ENCODE data around the gene RAB28. TPM values are rescaled to one million over a fixed set of nuclear protein-coding genes. Genes with fewer than 3 reads are reported as not detected.
"Not testable (repeated sequence)": the region's sequence is repeated elsewhere in the genome, so short reads cannot be mapped to it uniquely, and the experiment has no call there.

The RAB28 gene
- total RNA-seq, 1 donor from 2014 or later: 11.9 TPM

DNA sequence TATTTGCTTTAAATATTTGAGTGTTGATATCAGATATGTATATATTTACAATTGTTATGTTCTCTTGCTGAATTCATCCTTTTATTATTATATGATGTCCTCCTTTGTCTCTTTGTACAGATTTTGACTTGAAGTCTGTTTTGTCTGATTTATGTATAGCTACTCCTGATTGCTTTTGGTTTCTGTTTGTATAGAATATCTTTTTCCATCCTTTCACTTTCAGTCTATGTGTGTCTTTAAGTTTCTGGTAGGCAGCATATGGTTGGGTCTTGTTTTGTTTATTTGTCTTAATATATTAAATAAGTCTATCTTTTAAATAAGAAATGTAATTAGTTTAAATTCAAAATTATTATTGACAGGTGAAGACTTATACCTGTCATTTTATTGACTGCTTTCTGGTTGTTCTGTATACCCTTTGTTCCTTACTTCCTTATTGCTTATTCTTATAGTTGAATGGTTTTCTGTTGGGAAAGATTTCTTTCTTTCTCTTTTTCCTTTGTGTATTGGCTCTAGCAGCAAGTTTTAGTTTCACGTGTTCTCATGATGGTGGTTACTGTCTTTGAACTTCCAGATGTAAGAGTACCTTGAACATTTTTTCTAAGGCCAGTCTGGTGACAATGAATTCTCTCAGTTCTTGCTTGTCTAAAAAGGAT, 31.1 kb downstream of the RAB28 start:
- DNase-seq (ENCODE audit: low read depth in 2 of 2): no peak

DNA sequence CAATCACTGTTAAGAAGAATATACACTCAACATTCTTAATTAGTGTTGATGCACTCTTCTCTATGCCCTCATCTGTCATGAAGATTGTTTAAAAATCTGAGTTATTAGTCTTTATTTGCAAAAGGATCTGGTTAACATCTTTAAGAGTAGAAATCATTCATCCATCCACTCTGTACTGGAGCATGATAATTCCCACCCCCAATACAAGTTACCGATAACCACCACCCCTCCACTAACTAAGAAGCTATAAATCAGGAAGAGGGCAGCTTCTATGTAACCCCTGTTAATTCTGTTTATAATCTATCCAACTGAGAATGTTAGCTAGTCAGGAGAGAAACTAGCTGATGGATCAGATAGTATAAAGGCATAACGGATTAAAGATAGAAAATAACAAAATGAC, 34.5 kb downstream of the RAB28 start:
- no peak for DNase-seq (ENCODE audit: low read depth in 2 of 2)

DNA sequence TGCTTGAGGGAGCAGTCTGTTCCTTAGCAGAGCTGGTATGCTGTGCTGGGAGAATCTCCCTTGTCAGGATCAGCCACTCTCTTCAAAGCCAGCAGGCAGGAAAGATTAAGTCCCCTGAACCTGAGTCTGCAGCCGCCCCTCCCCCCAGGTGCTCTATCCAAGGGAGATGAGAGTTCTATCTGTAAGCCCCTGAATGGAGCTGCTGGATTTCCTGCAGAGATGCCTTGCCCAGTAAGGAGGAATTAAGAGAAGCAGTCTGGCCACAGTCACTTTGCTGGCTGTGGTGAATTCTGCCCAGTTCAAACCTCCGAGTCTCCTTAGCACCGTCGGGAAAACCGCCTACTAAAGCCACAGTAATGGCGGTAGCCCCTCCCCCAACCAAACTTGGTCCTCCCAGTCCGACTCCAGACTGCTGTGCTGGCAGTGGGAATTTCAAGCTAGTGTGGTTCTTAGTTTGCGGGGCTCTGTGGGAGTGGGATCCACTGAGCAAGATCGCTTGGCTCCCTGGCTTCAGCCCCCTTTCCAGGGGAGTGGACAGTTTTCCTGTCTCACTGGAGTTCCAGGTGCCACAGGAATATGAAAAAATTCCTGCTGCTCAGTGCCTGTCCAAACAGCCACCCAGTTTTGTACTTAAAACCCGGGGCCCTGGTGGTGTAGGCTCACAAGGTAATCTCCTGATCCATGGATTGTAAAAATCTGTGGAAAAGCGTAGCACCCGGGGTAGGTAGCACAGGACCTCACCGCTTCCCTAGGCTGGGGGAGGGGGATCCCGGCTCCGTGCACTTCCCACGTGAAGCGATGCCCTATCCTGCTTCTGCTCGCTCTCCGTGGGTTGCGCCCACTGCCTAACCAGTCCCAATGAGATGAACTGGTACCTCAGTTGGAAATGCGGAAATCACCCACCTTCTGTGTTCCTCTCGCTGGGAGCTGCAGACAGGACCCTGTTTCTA, 38.0 kb downstream of the RAB28 start:
- no peak for DNase-seq (ENCODE audit: low read depth in 2 of 2)

DNA sequence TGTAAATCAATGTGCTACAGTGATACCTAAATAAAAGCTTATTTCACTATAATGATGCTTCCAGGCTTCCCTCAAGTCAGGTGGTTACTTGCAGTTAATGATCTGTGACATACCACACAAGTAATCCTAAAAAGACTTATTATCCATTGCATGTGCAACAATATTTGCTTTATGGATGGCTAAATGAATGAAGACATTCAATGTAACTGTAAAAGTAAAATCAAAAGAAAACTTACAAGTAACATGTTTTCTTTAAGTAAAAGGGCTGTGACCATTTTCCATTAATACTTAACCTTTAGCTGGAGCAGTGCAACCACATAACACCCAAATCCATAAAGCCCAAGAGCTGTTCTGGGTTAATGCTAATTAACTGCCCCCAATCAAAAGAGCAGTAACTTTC, 42.6 kb downstream of the RAB28 start:
- no peak for DNase-seq (ENCODE audit: low read depth in 2 of 2)

DNA sequence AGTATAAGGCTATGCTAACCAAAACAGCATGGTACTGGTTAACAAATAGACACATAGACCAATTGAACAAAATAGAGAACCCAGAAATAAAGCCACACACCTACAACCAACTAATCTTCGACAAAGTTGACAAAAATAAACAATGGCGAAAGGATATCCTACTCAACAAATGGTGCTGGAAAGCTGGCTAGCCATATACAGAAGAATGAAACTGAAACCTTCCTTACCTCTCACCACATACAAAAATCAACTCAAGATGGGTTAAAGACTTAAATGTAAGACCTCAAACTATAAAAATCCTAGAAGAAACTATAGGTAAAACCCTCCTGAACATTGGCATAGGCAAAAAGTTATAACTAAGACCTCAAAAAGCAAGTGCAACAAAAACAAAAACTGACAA, 47.2 kb downstream of the RAB28 start:
- DNase-seq (ENCODE audit: low read depth in 2 of 2): no peak

DNA sequence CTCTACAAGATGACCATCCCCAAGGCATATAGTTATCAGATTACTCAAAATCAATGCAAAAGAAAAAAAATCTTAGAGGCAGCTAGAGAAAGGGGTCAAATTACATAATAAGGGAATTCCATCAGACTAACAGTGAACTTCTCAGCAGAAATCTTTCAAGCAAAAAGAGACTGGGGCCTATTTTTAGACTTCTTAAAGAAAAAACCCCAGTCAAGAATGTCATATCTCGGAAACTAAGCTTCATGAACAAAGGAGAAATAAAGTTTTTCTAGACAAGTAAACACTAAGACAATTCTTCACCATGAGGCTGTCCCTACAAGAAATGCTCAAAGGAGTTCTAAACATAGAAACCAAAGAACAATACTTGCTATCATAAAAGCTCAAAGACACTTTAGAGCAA, 51.7 kb downstream of the RAB28 start:
- no peak for DNase-seq (ENCODE audit: low read depth in 2 of 2)

DNA sequence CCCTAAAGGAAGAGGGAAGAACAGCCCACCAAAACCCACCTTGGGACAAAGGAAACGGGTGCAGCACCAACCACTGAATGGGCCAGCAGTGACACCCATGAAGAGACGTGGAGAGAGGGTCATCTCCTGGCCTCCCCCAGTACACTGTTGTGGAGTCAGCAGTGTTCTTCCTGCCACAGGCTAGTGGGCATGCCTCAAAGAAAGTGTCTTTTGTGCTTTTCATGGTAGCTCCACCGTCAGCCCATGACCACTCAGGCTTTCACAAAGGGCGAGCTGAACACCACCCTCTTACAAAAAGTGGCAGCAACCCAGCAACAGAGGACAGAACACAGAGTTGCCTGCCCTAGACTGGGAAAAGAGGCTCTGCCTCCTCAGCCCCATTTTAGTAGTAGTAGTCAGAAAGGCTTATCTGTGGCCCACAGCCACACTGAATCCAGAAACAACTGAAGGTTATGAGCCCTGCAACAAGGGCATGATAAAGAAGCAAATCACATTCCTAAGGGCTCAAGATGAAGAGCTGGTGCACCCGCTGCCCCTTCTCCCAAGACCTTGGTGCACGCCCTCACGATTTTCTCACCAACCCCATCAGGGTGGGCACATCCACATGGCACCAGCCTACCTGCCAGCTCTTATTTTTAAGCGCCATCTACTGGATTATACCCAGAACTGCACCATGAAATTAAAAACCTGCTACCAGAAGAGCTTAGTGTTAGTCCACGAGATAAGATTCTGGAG, 53.1 kb downstream of the RAB28 start:
- DNase-seq (ENCODE audit: low read depth in 2 of 2): no peak

DNA sequence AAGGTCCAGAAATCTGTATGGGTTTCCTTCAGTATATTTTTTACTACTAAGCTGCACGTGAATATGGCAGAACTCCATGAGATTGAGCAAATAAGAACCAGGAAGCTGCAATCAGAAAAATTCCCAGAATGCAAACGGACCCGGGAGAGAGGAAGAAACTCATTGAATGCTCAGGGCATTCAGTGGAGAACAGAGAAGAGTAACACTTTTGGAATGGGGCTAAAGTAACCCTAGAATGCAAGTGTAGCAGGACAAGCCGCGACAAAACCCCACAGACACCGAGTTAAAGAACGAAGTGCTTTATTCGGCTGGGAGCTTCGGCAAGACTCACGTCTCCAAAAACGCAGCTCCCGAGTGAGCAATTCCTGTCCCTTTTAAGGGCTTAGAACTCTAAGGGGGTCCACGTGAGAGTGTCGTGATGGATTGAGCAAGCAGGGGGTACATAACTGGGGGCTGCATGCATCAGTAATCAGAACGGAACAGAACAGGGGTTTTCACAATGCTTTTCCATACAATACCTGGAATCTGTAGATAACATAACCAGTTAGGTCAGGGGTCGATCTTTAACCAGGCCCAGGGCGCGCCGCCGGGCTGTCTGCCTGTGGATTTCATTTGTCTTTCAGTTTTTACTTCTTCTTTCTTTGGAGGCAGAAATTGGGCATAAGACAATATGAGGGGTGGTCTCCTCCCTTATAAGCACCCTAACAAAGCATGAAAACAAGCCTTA, 56.4 kb downstream of the RAB28 start:
- DNase-seq (ENCODE audit: low read depth in 2 of 2): no peak

DNA sequence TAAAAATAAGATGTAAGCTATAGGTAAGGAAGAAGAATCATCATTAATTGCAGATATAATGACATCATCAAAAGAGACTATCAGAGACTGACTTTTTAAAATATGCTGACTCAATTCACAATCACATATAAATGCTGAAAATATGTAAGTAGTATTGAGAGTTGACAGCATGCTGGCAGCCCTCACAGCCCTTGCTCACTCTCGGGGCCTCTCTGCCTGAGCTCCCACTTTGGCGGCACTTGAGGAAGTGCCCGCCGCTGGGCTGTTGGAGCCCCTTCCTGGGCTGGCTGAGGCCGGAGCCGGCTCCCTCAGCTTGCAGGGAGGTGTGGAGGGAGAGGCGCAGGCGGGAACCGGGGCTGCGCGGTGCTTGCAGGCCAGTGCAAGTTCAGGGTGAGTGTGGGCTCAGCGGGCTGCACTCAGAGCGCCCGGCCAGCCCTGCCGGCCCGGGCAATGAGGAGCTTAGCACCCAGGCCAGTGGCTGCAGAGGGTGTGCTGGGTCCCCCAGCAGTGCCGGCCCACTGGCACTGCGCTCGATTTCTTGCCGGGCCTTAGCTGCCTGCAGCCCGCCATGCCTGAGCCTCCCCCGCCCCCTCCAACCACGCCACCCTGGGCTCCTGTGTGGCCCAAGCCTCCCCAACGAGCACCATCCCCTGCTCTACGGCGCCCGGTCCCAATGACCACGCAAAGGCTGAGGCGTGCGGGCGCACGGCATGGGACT, 68.9 kb downstream of the RAB28 start:
- no peak for DNase-seq (ENCODE audit: low read depth in 2 of 2)

DNA sequence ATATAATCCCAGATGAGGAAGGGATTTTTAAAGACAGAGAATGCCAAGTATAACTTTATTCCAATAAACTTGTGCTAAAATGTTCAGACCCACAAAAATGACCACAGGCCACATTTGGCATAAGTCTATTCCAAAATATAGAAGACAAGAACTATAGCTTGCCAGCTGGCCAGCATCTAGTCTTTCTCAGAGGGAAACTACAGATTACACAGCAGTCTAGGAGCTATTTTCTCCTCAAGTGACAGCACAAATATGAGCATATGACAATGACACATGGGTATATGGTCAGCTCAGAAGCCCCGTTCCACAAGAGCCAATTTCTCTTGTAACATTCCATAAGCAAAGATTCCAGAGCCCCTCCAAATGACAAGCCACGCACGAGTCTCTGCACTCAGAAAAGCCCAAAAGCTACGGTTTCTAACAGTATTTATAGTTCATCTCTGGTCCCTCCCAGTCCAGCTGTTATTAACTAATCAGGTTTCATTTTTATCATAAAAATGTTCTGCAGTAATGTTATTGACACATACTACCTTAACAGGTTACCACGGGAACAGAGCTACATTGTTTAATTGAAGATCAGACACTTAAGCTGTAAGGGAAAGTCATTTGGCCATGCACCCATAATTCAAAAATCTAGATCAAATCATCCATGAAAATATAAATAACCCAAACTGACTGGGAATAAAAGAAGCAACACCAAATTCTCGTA, 70.3 kb downstream of the RAB28 start:
- DNase-seq (ENCODE audit: low read depth in 2 of 2): no peak

DNA sequence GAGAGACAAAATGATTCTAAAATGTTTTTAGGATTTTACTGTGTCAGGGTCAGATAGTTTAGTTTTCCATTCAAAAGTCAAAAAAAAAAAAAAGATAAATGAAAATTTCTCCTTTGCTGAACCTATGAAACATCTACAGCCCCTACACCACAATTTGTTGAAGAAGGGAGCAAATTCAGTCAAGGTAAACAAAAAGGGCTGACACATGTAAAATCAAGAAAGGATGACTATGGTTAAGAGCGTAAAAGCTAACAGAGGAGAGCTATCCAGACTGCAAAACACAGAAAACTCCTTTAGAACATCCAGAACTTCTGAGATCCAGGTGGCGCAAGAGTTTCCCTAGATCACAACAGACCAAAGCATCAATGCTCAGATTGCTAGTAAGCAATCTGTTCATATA, 72.2 kb downstream of the RAB28 start:
- DNase-seq (ENCODE audit: low read depth in 2 of 2): no peak

DNA sequence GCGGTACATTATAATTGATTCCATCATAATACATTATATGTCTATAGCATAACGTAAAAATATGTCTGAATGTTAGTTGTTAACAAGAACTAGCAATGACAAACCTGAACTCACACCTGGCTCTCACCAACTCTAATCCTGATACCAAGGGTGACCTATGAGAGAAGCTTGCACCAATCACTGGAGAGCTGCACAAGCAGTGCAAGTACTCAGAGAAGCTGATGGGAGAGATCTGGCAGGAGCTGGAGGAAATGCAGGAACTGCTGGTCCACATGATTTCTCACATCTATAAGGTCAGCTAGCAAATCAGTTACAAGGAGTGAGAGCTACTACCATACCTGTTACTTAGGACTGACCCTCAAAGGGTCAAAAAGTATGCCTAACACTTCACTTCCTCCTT, 74.8 kb downstream of the RAB28 start:
- no peak for DNase-seq (ENCODE audit: low read depth in 2 of 2)

DNA sequence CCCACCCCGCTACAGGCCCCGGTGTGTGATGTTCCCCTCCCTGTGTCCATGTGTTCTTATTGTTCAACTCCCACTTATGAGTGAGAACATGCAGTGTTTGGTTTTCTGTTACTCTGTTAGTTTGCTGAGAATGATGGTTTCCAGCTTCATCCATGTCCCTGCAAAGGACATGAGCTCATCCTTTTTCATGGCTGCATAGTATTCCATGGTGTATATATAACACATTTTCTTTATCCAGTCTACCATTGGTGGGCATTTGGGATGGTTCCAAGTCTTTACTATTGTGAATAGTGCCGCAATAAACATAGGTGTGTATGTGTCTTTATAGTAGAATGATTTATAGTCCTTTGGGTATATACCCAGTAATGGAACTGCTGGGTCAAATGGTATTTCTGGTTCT, 78.0 kb downstream of the RAB28 start:
- not testable (repeated sequence) for DNase-seq (ENCODE audit: low read depth in 2 of 2)

DNA sequence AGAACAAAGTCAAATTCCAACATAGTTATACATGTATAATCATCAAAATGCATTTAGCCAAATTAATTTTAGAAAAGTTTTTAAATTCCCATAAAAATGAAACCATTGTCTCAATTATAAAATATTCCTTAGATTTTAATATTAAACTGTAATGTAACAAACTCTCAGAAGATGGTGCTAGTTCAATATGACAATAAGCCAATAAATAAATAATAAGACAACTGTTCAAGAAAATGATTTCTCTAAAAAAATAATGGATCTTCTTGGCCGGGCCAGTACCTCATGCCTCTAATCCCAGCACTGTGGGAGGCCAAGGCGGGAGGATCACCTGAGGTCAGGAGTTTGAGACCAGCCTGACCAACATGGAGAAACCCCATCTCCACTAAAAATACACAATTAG, 80.3 kb downstream of the RAB28 start:
- DNase-seq (ENCODE audit: low read depth in 2 of 2): no peak

DNA sequence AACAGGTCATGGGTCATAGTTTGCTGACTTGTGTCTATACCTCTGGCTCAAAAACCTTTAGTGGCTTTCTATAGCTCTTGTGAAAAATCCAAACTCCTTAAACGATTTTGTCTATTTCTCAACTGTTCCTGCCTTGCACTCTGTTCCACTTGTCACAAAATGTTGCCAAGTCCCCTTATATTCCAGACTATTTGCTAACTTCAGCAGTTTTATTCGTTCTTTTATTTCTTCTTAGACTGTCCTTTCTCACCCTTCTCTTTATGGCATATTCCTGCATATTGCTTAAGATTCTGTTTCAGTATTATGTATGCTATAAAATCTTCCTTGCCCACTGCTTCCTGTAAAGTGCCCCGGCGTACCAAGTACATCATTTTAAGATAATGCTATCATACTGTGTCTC, 80.8 kb downstream of the RAB28 start:
- no peak for DNase-seq (ENCODE audit: low read depth in 2 of 2)

DNA sequence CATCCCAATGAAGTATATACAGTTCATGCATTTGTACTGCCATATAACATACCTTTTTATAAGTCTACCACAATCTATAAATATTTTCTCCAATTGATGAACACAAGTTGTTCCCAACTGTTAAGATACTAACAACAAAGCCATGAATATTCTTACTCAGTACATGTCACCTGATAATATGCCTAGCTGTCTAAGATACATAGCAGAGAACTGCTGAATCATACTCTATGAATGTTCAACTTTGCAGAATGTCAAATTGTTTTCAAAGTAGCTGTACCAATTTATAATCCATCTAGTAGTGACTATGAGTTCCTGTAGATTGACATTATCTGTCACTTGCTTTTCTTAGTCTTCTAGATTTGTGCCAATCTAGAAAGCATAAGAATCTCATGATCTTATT, 84.9 kb downstream of the RAB28 start:
- no peak for DNase-seq (ENCODE audit: low read depth in 2 of 2)

DNA sequence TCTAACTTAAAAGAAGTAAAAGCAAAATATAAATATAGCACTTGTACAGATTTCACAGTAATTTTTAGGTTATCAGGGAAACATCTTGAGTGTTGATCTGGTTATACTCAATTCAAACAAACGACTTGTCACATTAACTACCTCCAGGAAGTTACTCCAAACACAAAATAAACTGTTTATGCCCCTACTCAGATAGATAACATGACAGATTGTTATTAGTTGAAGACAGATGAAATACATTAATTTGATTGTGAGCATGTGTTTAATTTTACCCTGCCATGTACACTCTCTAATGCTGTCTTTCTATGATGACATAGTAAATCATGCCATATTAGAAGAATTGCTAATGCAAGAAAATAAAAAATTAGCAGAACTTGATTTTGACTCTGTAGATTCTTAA, 88.0 kb downstream of the RAB28 start:
- DNase-seq (ENCODE audit: low read depth in 2 of 2): no peak

DNA sequence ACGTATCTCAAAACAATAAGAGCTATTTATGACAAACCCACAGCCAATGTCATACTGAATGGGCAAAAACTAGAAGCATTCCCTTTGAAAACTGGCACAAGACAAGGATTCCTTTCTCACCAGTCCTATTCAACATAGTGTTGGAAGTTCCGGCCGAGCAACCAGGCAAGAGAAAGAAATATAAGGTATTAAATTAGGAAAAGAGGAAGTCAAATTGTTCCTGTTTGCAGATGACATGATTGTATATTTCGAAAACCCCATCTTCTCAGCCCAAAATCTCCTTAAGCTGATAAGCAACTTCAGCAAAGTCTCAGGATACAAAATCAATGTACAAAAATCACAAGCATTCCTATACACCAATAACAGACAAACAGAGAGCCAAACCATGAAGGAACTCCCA, 94.2 kb downstream of the RAB28 start:
- not testable (repeated sequence) for DNase-seq (ENCODE audit: low read depth in 2 of 2)

DNA sequence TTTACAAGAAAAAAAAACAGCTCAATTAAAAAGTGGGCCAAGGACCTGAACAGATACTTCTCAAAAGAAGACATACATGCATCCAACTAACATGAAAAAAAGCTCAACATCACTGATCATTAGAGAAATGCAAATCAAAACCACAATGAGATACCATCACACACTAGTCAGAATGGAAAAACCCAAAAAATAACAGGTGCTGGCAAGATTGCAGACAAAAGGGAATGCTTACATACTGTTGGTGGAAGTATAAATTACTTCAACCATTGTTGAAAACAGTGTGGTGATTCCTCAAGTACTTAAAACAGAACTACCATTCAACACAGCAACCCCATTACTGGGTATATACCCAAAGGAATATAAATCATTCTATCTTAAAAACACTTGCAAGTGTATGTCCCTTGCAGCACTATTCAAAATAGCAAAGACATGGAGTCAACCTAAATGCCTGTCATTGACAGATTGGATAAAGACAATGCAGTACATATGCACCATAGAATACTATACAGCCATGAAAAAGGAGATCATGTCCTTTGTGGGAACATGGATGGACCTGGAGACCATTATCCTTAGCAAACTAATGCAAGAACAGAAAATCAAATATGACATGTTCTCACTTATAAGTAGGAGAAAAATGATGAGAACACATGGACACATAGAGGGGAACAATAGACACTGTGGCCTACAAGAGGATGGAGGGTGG, 97.6 kb downstream of the RAB28 start:
- no peak for DNase-seq (ENCODE audit: low read depth in 2 of 2)

DNA sequence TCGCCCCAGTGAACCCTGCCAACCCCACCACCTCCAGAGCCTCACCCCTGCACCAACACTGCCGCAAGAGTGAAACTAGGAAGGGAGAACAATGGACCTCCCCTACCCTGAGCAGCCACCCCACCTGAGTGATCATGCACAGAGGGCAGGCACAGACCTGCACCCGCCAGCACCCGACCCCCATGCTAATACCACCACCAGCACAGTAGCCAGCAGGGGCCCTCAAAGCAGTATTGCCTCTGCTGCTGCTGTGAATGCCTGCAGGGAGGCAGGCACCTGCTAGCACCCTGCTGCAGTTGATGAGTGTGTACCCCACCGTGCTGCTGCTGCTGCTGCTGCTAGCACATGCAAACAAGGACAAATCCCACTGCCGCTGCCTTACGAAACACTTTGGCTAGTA, 100.1 kb downstream of the RAB28 start:
- no peak for DNase-seq (ENCODE audit: low read depth in 2 of 2)

Data from lung microvascular endothelial cell (primary cell).